Measurements from ENCODE around the gene COL20A1.
A peak's percentile ranks its signal among the peaks of the same experiment; 100 is the strongest.

COL20A1 gene

GRCh38 chr20:63277466-63278272, 15.3 kb upstream of the COL20A1 start:
- no peak for DNase-seq (ENCODE audit: extremely low read depth, low read depth)
- no peak overlapping the region for H3K4me3 ChIP-seq (replicated peaks; ENCODE audit: low read depth, low read length)
- no peak for TF ChIP-seq CTCF (IDR thresholded peaks at IDR 0.05; ENCODE audit: low read depth, low read length, missing control alignments)

- TF ChIP-seq CTCF (IDR thresholded peaks at IDR 0.05; ENCODE audit: low read depth, low read length, missing control alignments) = no peak
- H3K4me3 ChIP-seq (replicated peaks; ENCODE audit: low read depth, low read length) = no peak overlapping the region
- DNase-seq (ENCODE audit: extremely low read depth, low read depth) = no peak
These were observed 14.3 kb upstream of the COL20A1 start for GRCh38 chr20:63278661-63279060.

GRCh38 chr20:63279931-63280330, 13.1 kb upstream of the COL20A1 start:
- no peak for TF ChIP-seq CTCF (IDR thresholded peaks at IDR 0.05; ENCODE audit: low read depth, low read length, missing control alignments)
- DNase-seq (ENCODE audit: extremely low read depth, low read depth) = no peak
- no peak overlapping the region for H3K4me3 ChIP-seq (replicated peaks; ENCODE audit: low read depth, low read length)

GRCh38 chr20:63280371-63280770, 12.6 kb upstream of the COL20A1 start:
- no peak for TF ChIP-seq CTCF (IDR thresholded peaks at IDR 0.05; ENCODE audit: low read depth, low read length, missing control alignments)
- DNase-seq (ENCODE audit: extremely low read depth, low read depth) = no peak
- no peak overlapping the region for H3K4me3 ChIP-seq (replicated peaks; ENCODE audit: low read depth, low read length)

- no peak for DNase-seq (ENCODE audit: extremely low read depth, low read depth)
- H3K4me3 ChIP-seq (replicated peaks; ENCODE audit: low read depth, low read length) = no peak overlapping the region
- TF ChIP-seq CTCF (IDR thresholded peaks at IDR 0.05; ENCODE audit: low read depth, low read length, missing control alignments) = peak; percentile 36
These were observed 11.9 kb upstream of the COL20A1 start for GRCh38 chr20:63280929-63281545.

GRCh38 chr20:63281742-63282665, 11.0 kb upstream of the COL20A1 start:
- DNase-seq (ENCODE audit: extremely low read depth, low read depth) = no peak
- no peak for TF ChIP-seq CTCF (IDR thresholded peaks at IDR 0.05; ENCODE audit: low read depth, low read length, missing control alignments)
- no peak overlapping the region for H3K4me3 ChIP-seq (replicated peaks; ENCODE audit: low read depth, low read length)

All from HFF-Myc (cell line).